Measurements from ENCODE around the gene RSPH3. TPM values are rescaled to one million over a fixed set of nuclear protein-coding genes. Genes with fewer than 3 reads are reported as not detected.

Gene RSPH3
- polyA plus RNA-seq, 4 donors: 5.1 to 12.5 (median 6.1) TPM

DNA sequence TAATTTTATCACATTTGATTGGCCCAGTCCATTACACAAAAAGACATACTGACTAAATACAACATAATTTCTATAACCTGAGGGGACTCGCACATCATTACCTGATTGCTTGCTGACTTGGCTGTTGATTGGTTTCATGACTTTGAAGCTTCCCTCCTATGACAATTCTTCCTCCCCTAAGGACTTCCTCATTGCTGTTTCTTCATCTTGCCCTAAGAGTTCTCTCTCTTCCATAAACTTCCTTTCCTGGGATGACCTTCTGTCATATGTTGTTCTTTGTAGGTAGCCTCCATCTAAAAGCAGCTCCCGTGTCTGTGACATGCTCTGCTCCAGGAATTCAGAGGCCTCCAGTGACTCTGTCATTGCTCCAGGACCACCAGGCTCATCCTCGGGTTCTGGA lies 22.6 kb downstream of the RSPH3 start:
- Histone ChIP-seq H3K4me3 (ENCODE audit: low read depth in 1 of 3, low read length in 3 of 3) (no peak overlapping the region), H3K4me1 (ENCODE audit: control insufficient read depth in 3 of 3, insufficient read depth in 2 of 3, low read depth in 1 of 3, low read length in 2 of 3) (no peaks in the 10 kb centered on the region), H3K27me3 (ENCODE audit: control insufficient read depth in 3 of 3, insufficient read depth in 3 of 3, low read length in 3 of 3) (no peaks in the 10 kb centered on the region), H3K27ac (ENCODE audit: low read depth in 1 of 3, low read length in 2 of 3) (no peak overlapping the region), H3K36me3 (ENCODE audit: control insufficient read depth in 3 of 3, insufficient read depth in 2 of 3, low read depth in 1 of 3, low read length in 3 of 3) (peaks cover 0 to 8% (median 8%) of the 10 kb centered on the region in 3 donors), H3K9me3 (ENCODE audit: control insufficient read depth in 2 of 2, insufficient read depth in 1 of 2, low read depth in 1 of 2, low read length in 1 of 2) (no peaks in the 10 kb centered on the region)
- WGBS, 3 donors: 85 to 92% (median 89%) methylated on average over 3 of the region's 3 CpGs
- DNase-seq (no peak), FAIRE-seq (no peak)

- H3K27ac ChIP-seq (ENCODE audit: low read depth in 1 of 3, low read length in 2 of 3): no peak overlapping the region
- 24 to 27% (median 24%) methylated on average over 4 of the region's 4 CpGs for WGBS, 3 donors
- peak; percentile 73 to 75 for DNase-seq
These were observed 27.5 kb downstream of the RSPH3 start for GRCh38 chr6:158972241-158973233.

GRCh38 chr6:158970640-158971275 lies 29.2 kb downstream of the RSPH3 start:
- Histone ChIP-seq H3K27me3 (ENCODE audit: control insufficient read depth in 3 of 3, insufficient read depth in 3 of 3, low read length in 3 of 3) (no peaks in the 10 kb centered on the region), H3K4me3 (ENCODE audit: low read depth in 1 of 3, low read length in 3 of 3) (no peak overlapping the region), H3K4me1 (ENCODE audit: control insufficient read depth in 3 of 3, insufficient read depth in 2 of 3, low read depth in 1 of 3, low read length in 2 of 3) (no peaks in the 10 kb centered on the region), H3K36me3 (ENCODE audit: control insufficient read depth in 3 of 3, insufficient read depth in 2 of 3, low read depth in 1 of 3, low read length in 3 of 3) (peaks cover 0 to 9% (median 1%) of the 10 kb centered on the region in 3 donors), H3K9me3 (ENCODE audit: control insufficient read depth in 2 of 2, insufficient read depth in 1 of 2, low read depth in 1 of 2, low read length in 1 of 2) (peaks cover 0 to 13% of the 10 kb centered on the region in 2 donors), H3K27ac (ENCODE audit: low read depth in 1 of 3, low read length in 2 of 3) (no peak overlapping the region)
- WGBS, 3 donors: 86 to 93% (median 87%) methylated on average over 6 of the region's 6 CpGs
- no peak for DNase-seq
- FAIRE-seq: no peak

More at GRCh38 chr6:158972241-158973233, 27.5 kb downstream of the RSPH3 start:
- Histone ChIP-seq H3K9me3 (ENCODE audit: control insufficient read depth in 2 of 2, insufficient read depth in 1 of 2, low read depth in 1 of 2, low read length in 1 of 2) (peaks cover 0 to 8% of the 10 kb centered on the region in 2 donors), H3K4me1 (ENCODE audit: control insufficient read depth in 3 of 3, insufficient read depth in 2 of 3, low read depth in 1 of 3, low read length in 2 of 3) (no peaks in the 10 kb centered on the region), H3K4me3 (ENCODE audit: low read depth in 1 of 3, low read length in 3 of 3) (no peak overlapping the region), H3K36me3 (ENCODE audit: control insufficient read depth in 3 of 3, insufficient read depth in 2 of 3, low read depth in 1 of 3, low read length in 3 of 3) (peaks cover 0 to 14% (median 6%) of the 10 kb centered on the region in 3 donors), H3K27me3 (ENCODE audit: control insufficient read depth in 3 of 3, insufficient read depth in 3 of 3, low read length in 3 of 3) (no peaks in the 10 kb centered on the region)
- peak; percentile 98 for FAIRE-seq

DNA sequence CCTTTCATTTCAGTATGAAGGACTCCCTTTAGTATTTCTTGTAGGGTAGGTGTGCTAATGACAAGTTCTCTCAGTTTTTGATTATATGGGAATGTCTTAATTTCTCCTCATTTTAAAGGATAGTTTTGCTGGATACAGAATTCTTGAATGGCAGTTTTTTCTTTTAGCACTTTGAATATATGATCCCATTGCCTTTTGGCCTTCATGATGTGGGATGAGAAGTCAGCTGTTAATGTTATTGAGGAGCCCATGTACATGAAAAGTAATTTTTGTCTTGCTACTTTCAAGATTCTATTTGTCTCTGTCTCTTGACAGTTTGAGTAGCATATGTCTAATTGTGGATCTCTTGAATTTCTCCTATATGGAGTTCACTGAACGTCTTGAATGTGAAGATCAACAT lies 30.9 kb downstream of the RSPH3 start:
- peaks cover 0 to 8% (median 0%) of the 10 kb centered on the region in 3 donors for H3K36me3 ChIP-seq (ENCODE audit: control insufficient read depth in 3 of 3, insufficient read depth in 2 of 3, low read depth in 1 of 3, low read length in 3 of 3)
- peaks cover 0 to 13% of the 10 kb centered on the region in 2 donors for H3K9me3 ChIP-seq (ENCODE audit: control insufficient read depth in 2 of 2, insufficient read depth in 1 of 2, low read depth in 1 of 2, low read length in 1 of 2)
- no peaks in the 10 kb centered on the region for H3K4me1 ChIP-seq (ENCODE audit: control insufficient read depth in 3 of 3, insufficient read depth in 2 of 3, low read depth in 1 of 3, low read length in 2 of 3)
- no peak for DNase-seq
- no peak overlapping the region for H3K27ac ChIP-seq (ENCODE audit: low read depth in 1 of 3, low read length in 2 of 3)
- H3K27me3 ChIP-seq (ENCODE audit: control insufficient read depth in 3 of 3, insufficient read depth in 3 of 3, low read length in 3 of 3): no peaks in the 10 kb centered on the region
- no peak overlapping the region for H3K4me3 ChIP-seq (ENCODE audit: low read depth in 1 of 3, low read length in 3 of 3)
- no peak for FAIRE-seq
- WGBS, 3 donors: 87 to 93% (median 89%) methylated on average over 1 of the region's 1 CpG

GRCh38 chr6:158963020-158963808 lies 36.8 kb downstream of the RSPH3 start:
- Histone ChIP-seq H3K27me3 (ENCODE audit: control insufficient read depth in 3 of 3, insufficient read depth in 3 of 3, low read length in 3 of 3) (no peaks in the 10 kb centered on the region), H3K4me3 (ENCODE audit: low read depth in 1 of 3, low read length in 3 of 3) (no peak overlapping the region), H3K36me3 (ENCODE audit: control insufficient read depth in 3 of 3, insufficient read depth in 2 of 3, low read depth in 1 of 3, low read length in 3 of 3) (no peaks in the 10 kb centered on the region), H3K9me3 (ENCODE audit: control insufficient read depth in 2 of 2, insufficient read depth in 1 of 2, low read depth in 1 of 2, low read length in 1 of 2) (peaks cover 0 to 7% of the 10 kb centered on the region in 2 donors), H3K27ac (ENCODE audit: low read depth in 1 of 3, low read length in 2 of 3) (no peak overlapping the region), H3K4me1 (ENCODE audit: control insufficient read depth in 3 of 3, insufficient read depth in 2 of 3, low read depth in 1 of 3, low read length in 2 of 3) (peaks cover 3 to 12% (median 6%) of the 10 kb centered on the region in 3 donors)
- DNase-seq: no peak
- FAIRE-seq: no peak

DNA sequence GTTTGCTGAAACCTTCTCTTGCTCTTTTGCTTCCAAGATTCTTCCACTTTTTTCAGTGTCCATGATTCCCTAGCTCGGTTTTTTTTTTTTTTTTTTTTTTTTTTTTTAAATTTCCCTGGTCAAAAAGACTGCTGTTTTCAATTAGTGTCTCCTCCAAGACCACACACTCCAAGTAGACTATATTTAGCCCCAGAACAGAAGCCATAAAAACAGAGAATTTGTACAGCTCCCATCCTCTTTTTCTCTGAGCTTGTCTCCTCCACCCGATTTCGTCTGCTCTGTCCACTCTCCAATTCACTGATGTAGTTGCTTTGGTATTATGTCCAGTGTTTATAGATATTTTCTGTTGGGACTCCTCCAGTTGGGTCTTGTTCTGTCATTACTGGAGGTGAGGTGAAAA lies 37.6 kb downstream of the RSPH3 start:
- H3K27ac ChIP-seq (ENCODE audit: low read depth in 1 of 3, low read length in 2 of 3): no peak overlapping the region
- H3K9me3 ChIP-seq (ENCODE audit: control insufficient read depth in 2 of 2, insufficient read depth in 1 of 2, low read depth in 1 of 2, low read length in 1 of 2): peaks cover 0 to 4% of the 10 kb centered on the region in 2 donors
- no peak for DNase-seq
- H3K4me3 ChIP-seq (ENCODE audit: low read depth in 1 of 3, low read length in 3 of 3): no peak overlapping the region
- peaks cover 3 to 13% (median 6%) of the 10 kb centered on the region in 3 donors for H3K4me1 ChIP-seq (ENCODE audit: control insufficient read depth in 3 of 3, insufficient read depth in 2 of 3, low read depth in 1 of 3, low read length in 2 of 3)
- no peaks in the 10 kb centered on the region for H3K27me3 ChIP-seq (ENCODE audit: control insufficient read depth in 3 of 3, insufficient read depth in 3 of 3, low read length in 3 of 3)
- no peak for FAIRE-seq
- no peaks in the 10 kb centered on the region for H3K36me3 ChIP-seq (ENCODE audit: control insufficient read depth in 3 of 3, insufficient read depth in 2 of 3, low read depth in 1 of 3, low read length in 3 of 3)
- 87 to 91% (median 90%) methylated on average over 3 of the region's 3 CpGs for WGBS, 3 donors

DNA sequence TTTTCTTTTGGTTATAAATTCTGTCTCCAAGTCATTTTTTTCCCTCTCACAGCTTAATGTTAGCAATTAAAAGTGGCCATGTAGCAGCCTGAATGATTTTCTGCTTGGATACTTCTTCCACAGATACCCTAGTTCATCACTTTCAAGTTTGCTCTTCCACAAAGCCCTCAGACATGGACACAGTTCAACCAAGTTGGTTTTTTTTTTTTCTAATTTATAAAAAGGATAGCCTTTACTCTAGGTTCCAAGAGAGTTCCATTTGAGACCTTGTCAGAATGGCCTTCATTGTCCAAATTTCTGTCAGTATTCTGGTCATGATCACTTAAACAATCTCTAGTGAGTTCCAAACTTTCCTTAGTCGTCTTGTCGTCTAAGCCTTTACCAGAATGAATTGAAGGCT lies 40.0 kb downstream of the RSPH3 start:
- FAIRE-seq: no peak
- H3K36me3 ChIP-seq (ENCODE audit: control insufficient read depth in 3 of 3, insufficient read depth in 2 of 3, low read depth in 1 of 3, low read length in 3 of 3): no peaks in the 10 kb centered on the region
- no peak overlapping the region for H3K4me3 ChIP-seq (ENCODE audit: low read depth in 1 of 3, low read length in 3 of 3)
- no peak for DNase-seq
- H3K27me3 ChIP-seq (ENCODE audit: control insufficient read depth in 3 of 3, insufficient read depth in 3 of 3, low read length in 3 of 3): no peaks in the 10 kb centered on the region
- H3K27ac ChIP-seq (ENCODE audit: low read depth in 1 of 3, low read length in 2 of 3): no peak overlapping the region
- no peaks in the 10 kb centered on the region for H3K9me3 ChIP-seq (ENCODE audit: control insufficient read depth in 2 of 2, insufficient read depth in 1 of 2, low read depth in 1 of 2, low read length in 1 of 2)
- H3K4me1 ChIP-seq (ENCODE audit: control insufficient read depth in 3 of 3, insufficient read depth in 2 of 3, low read depth in 1 of 3, low read length in 2 of 3): peaks cover 3 to 13% (median 6%) of the 10 kb centered on the region in 3 donors
- 85 to 98% (median 93%) methylated on average over 2 of the region's 2 CpGs for WGBS, 3 donors

GRCh38 chr6:158959552-158959951 lies 40.5 kb downstream of the RSPH3 start:
- no peak overlapping the region for H3K4me3 ChIP-seq (ENCODE audit: low read depth in 1 of 3, low read length in 3 of 3)
- 82 to 96% (median 94%) methylated on average over 4 of the region's 4 CpGs for WGBS, 3 donors
- no peak overlapping the region for H3K27ac ChIP-seq (ENCODE audit: low read depth in 1 of 3, low read length in 2 of 3)
- H3K27me3 ChIP-seq (ENCODE audit: control insufficient read depth in 3 of 3, insufficient read depth in 3 of 3, low read length in 3 of 3): no peaks in the 10 kb centered on the region
- H3K9me3 ChIP-seq (ENCODE audit: control insufficient read depth in 2 of 2, insufficient read depth in 1 of 2, low read depth in 1 of 2, low read length in 1 of 2): no peaks in the 10 kb centered on the region
- no peaks in the 10 kb centered on the region for H3K36me3 ChIP-seq (ENCODE audit: control insufficient read depth in 3 of 3, insufficient read depth in 2 of 3, low read depth in 1 of 3, low read length in 3 of 3)
- DNase-seq: no peak
- H3K4me1 ChIP-seq (ENCODE audit: control insufficient read depth in 3 of 3, insufficient read depth in 2 of 3, low read depth in 1 of 3, low read length in 2 of 3): peaks cover 3 to 13% (median 6%) of the 10 kb centered on the region in 3 donors
- no peak for FAIRE-seq

Measured in small intestine (tissue), 7 donors.